PC-9 (cell line): ENCODE data around the gene NOL9. TPM values are rescaled to one million over a fixed set of nuclear protein-coding genes. Genes with fewer than 3 reads are reported as not detected.

Experiments
- BruUV-seq: library from RNA; stranded (reverse); fragments of 400-500 nt; replicated peaks from 2 replicates; lab custom pipeline; 2021; lab: Mats Ljungman, UMichigan
- CTCF ChIA-PET: fragments of 300-600 bp; sonication (Branson Sonifier 250); formaldehyde crosslinking; loops from one replicate; lab custom pipeline; 2022; ENCODE audit warnings: antibody characterized with exemption; lab: Charles Lee
- POLR2A ChIA-PET: fragments of 300-600 bp; sonication (Branson Sonifier 250); formaldehyde crosslinking; loops from one replicate; lab custom pipeline; 2022; ENCODE audit warnings: antibody characterized with exemption; ENCODE audit not compliant: unreplicated experiment; lab: Charles Lee
- DNase-seq, 2 experiments: peaks; one replicate each; pipeline versions ENCODE4 v3.0.0 to v3.0.0-alpha.2; 2015 to 2022; ENCODE audit warnings: mixed read lengths in 1 of 2
- H2AFZ ChIP-seq: fragments of 200-600 bp; sonication (generic); 2 replicates; pipeline ENCODE4 v1.8.1; 2017; ENCODE audit warnings: antibody characterized with exemption
- H3F3A ChIP-seq: fragments of 200-600 bp; sonication (generic); 2 replicates; pipeline ENCODE4 v1.8.1; 2017; ENCODE audit warnings: antibody characterized with exemption, mild to moderate bottlenecking, low read depth; ENCODE audit not compliant: insufficient read depth
- H3K27ac ChIP-seq: fragments of 200-600 bp; sonication (generic); 2 replicates; pipeline ENCODE4 v1.6.1; 2016; ENCODE audit warnings: mixed run types
- H3K27me3 ChIP-seq: fragments of 200-600 bp; sonication (generic); 2 replicates; pipeline ENCODE4 v1.6.1; 2016; ENCODE audit warnings: low read depth, mixed run types; ENCODE audit not compliant: insufficient read depth
- H3K36me3 ChIP-seq: fragments of 200-600 bp; sonication (generic); 2 replicates; pipeline ENCODE4 v1.6.1; 2016; ENCODE audit warnings: low read depth, mixed run types
- H3K4me1 ChIP-seq: fragments of 200-600 bp; sonication (generic); replicated peaks from 2 replicates; pipeline ENCODE4 v1.6.1; 2016; ENCODE audit warnings: mixed run types; ENCODE audit not compliant: insufficient read depth
- H3K4me2 ChIP-seq: fragments of 200-600 bp; sonication (generic); 2 replicates; pipeline ENCODE4 v1.6.1; 2017; ENCODE audit warnings: mixed run types
- H3K4me3 ChIP-seq: fragments of 200-600 bp; sonication (generic); 2 replicates; pipeline ENCODE4 v1.6.1; 2016; ENCODE audit warnings: mixed run types
- H3K79me2 ChIP-seq: fragments of 200-600 bp; sonication (generic); 2 replicates; pipeline ENCODE4 v1.6.1; 2017; ENCODE audit warnings: low read depth, mixed run types
- H3K9me2 ChIP-seq: fragments of 200-600 bp; sonication (generic); 2 replicates; pipeline ENCODE4 v1.8.1; 2017; ENCODE audit warnings: mild to moderate bottlenecking; ENCODE audit not compliant: insufficient read depth
- H3K9me3 ChIP-seq: fragments of 200-600 bp; sonication (generic); 2 replicates; pipeline ENCODE4 v1.8.1; 2016; ENCODE audit warnings: low read depth; ENCODE audit not compliant: insufficient read depth
- H4K20me1 ChIP-seq: fragments of 200-600 bp; sonication (generic); 2 replicates; pipeline ENCODE4 v1.8.1; 2017; ENCODE audit not compliant: insufficient read depth
- EZH2 ChIP-seq: fragments of 200-600 bp; sonication (generic); IDR thresholded peaks from 2 replicates; pipeline ENCODE4 v1.8.0; 2017; ENCODE audit warnings: antibody characterized with exemption, low read depth
- intact Hi-C: fragments of 100-400 bp; cut with micrococcal nuclease; formaldehyde crosslinking; loops from one replicate; pipeline ENCODE4 v1.10.0; 2022; ENCODE audit not compliant: unreplicated experiment
- total RNA-seq: library from RNA; stranded (reverse); gene quantifications from 2 replicates; pipeline ENCODE4 v1.2.3, GENCODE V29; 2021
- TF ChIP-seq, protein P1 (sequence below): fragments of 200-600 bp; sonication (generic); conservative IDR thresholded peaks from 2 replicates; pipeline ENCODE4 v1.6.1; 2017; ENCODE audit warnings: mixed run types, antibody characterized with exemption, mild to moderate bottlenecking, moderate library complexity

The NOL9 gene
- total RNA-seq, 1 experiment from 2014 or later: 28.4 TPM

GRCh38 chr1:6483761-6484117 is 70.6 kb downstream of the NOL9 start:
- no peaks in the 10 kb centered on the region for H3K4me1 ChIP-seq
- no peak overlapping the region for H2AFZ ChIP-seq
- no peaks in the 10 kb centered on the region for H3F3A ChIP-seq
- ChIA-PET POLR2A (no interaction called here), CTCF (no interaction called here)
- no peaks in the 10 kb centered on the region for H3K9me3 ChIP-seq
- H3K79me2 ChIP-seq: no peaks in the 10 kb centered on the region
- H3K36me3 ChIP-seq: no peaks in the 10 kb centered on the region
- no peaks in the 10 kb centered on the region for H4K20me1 ChIP-seq
- BruUV-seq: no TSS peak
- intact Hi-C loops: no loop called here
- DNase-seq: no peak
- no peak overlapping the region for H3K4me3 ChIP-seq
- TF ChIP-seq EZH2: no peak
- TF ChIP-seq, protein P1, sequence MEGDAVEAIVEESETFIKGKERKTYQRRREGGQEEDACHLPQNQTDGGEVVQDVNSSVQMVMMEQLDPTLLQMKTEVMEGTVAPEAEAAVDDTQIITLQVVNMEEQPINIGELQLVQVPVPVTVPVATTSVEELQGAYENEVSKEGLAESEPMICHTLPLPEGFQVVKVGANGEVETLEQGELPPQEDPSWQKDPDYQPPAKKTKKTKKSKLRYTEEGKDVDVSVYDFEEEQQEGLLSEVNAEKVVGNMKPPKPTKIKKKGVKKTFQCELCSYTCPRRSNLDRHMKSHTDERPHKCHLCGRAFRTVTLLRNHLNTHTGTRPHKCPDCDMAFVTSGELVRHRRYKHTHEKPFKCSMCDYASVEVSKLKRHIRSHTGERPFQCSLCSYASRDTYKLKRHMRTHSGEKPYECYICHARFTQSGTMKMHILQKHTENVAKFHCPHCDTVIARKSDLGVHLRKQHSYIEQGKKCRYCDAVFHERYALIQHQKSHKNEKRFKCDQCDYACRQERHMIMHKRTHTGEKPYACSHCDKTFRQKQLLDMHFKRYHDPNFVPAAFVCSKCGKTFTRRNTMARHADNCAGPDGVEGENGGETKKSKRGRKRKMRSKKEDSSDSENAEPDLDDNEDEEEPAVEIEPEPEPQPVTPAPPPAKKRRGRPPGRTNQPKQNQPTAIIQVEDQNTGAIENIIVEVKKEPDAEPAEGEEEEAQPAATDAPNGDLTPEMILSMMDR: no peak
- no peak overlapping the region for H3K27ac ChIP-seq
- H3K4me2 ChIP-seq: no peak overlapping the region
- H3K27me3 ChIP-seq: no peaks in the 10 kb centered on the region
- H3K9me2 ChIP-seq: no peaks in the 10 kb centered on the region

DNA sequence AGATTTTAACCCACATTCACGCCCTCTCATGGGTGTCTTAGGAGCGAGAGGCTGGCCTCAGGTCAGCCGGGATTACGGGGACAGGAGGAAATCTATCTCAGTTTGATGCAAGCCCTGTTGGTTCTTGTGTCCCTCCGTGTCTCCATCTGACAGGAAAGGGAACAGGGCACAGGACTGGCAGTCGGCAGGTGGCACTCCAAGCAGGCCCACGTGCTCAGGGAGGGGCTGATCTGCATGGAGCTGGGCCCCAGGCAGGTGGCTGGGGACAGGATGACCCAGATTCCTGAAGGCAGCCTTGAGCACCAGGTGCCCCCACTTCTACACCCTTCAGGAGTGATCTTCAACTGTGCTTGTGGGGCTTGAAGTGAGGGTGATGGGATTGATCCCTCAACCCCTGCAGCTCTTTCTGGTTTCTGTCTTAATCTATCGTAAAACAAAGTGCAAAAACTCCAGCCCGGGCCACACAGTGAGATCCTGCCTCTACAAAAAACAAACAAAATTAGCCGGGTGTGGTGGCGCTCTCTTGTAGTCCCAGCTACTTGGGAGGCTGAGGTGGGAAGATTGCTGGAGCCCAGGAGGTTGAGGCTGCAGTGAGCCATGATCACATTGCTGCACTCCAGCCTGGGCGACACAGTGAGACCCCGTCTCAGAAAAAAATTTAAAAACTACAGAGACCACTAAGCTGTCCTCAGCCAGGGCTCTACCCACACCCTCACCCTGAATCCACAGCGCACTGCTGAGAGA is 71.1 kb downstream of the NOL9 start:
- intact Hi-C loops: no loop called here
- CTCF ChIA-PET: interaction anchor here (0.7 kb wide), 1 partner anchor 266 kb away, joined by 3 read pairs; no protein-coding TSS in a partner anchor
- no TSS peak for BruUV-seq

DNA sequence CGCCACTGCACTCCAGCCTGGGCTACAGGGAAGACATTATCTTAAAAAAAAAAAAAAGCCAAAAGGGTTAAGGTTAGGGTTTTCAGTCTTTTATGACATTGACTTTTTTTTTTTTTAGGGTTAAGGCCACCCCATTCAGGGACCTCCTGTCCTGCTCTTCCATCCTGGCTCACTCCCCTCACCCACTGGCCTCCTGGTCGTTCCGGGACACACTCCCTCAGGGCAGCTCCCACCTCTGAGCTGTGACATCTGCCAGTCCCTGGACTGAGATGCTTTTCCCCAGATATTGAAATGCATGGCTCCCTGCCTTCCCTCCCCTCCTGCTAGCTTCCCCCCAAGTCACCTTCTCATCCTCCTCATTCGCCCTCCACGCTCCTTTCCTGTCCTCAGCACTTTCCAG is 72.5 kb downstream of the NOL9 start:
- POLR2A ChIA-PET: no interaction called here
- TF ChIP-seq, protein P1: no peak
- TF ChIP-seq EZH2: no peak
- H3K4me3 ChIP-seq: no peak overlapping the region
- CTCF ChIA-PET: interaction anchor here (0.7 kb wide), 1 partner anchor 440 kb away, joined by 7 read pairs; no protein-coding TSS in a partner anchor
- H3K4me2 ChIP-seq: no peak overlapping the region
- no peak for DNase-seq
- no peaks in the 10 kb centered on the region for H3K9me3 ChIP-seq
- no peak overlapping the region for H2AFZ ChIP-seq
- H3F3A ChIP-seq: no peaks in the 10 kb centered on the region
- no peak overlapping the region for H3K27ac ChIP-seq
- no peaks in the 10 kb centered on the region for H3K4me1 ChIP-seq
- intact Hi-C loops: no loop called here
- BruUV-seq: no TSS peak
- H3K27me3 ChIP-seq: no peaks in the 10 kb centered on the region
- H3K9me2 ChIP-seq: no peaks in the 10 kb centered on the region
- H3K36me3 ChIP-seq: no peaks in the 10 kb centered on the region
- H3K79me2 ChIP-seq: no peaks in the 10 kb centered on the region
- H4K20me1 ChIP-seq: no peaks in the 10 kb centered on the region

More for the DNA sequence above, 71.1 kb downstream of the NOL9 start:
- DNase-seq: peak in 1 of 2 experiments; percentile 19
- Histone ChIP-seq H3K27ac (no peak overlapping the region), H3K79me2 (no peaks in the 10 kb centered on the region), H3K4me3 (no peak overlapping the region), H3K9me3 (no peaks in the 10 kb centered on the region), H3K4me1 (no peaks in the 10 kb centered on the region), H3K27me3 (no peaks in the 10 kb centered on the region), H3K4me2 (no peak overlapping the region), H4K20me1 (no peaks in the 10 kb centered on the region), H2AFZ (no peak overlapping the region), H3K9me2 (no peaks in the 10 kb centered on the region), H3K36me3 (no peaks in the 10 kb centered on the region), H3F3A (no peaks in the 10 kb centered on the region)
- TF ChIP-seq EZH2: no peak
- TF ChIP-seq, protein P1: no peak
- POLR2A ChIA-PET: interaction anchor here (0.6 kb wide), 1 partner anchor 297 kb away, joined by 11 read pairs; no protein-coding TSS in a partner anchor
